ENCODE results near the gene PPARD. TPM values are rescaled to one million over a fixed set of nuclear protein-coding genes. Genes with fewer than 3 reads are reported as not detected.

Gene PPARD
- total and polyA plus RNA-seq, 2 experiments from 2014 or later, result 9.1 to 20.4 TPM

GRCh38 chr6:35365594-35366203 is 23.3 kb downstream of the PPARD start:
- Histone ChIP-seq H3K4me2 (no peak overlapping the region), H3K27me3 (no peaks in the 10 kb centered on the region), H3K36me3 (replicated peaks; ENCODE audit: insufficient read depth, low read depth) (no peaks in the 10 kb centered on the region), H3K4me1 (ENCODE audit: insufficient read depth) (peaks cover 10% of the 10 kb centered on the region), H3K9me3 (ENCODE audit: low read depth) (no peaks in the 10 kb centered on the region), H2AFZ (no peak overlapping the region), H3K9me2 (replicated peaks; ENCODE audit: insufficient read depth) (no peaks in the 10 kb centered on the region), H3K79me2 (peaks cover 59% of the 10 kb centered on the region), H4K20me1 (ENCODE audit: insufficient read depth, poor library complexity, severe bottlenecking) (no peaks in the 10 kb centered on the region), H3K27ac (no peak overlapping the region), H3K4me3 (no peak overlapping the region)
- no peak for DNase-seq (ENCODE audit: low spot score)
- 96% methylated on average over 6 of the region's 6 CpGs for WGBS (ENCODE audit: low lambda C conversion rate, missing lambda C conversion rate)
- TF ChIP-seq EZH2phosphoT487 (IDR thresholded peaks at IDR 0.05; ENCODE audit: low read depth, severe bottlenecking, unreplicated experiment), result no peak
- TF ChIP-seq EZH2 (IDR thresholded peaks at IDR 0.05; ENCODE audit: borderline replicate concordance), result no peak
- TF ChIP-seq, protein P1, sequence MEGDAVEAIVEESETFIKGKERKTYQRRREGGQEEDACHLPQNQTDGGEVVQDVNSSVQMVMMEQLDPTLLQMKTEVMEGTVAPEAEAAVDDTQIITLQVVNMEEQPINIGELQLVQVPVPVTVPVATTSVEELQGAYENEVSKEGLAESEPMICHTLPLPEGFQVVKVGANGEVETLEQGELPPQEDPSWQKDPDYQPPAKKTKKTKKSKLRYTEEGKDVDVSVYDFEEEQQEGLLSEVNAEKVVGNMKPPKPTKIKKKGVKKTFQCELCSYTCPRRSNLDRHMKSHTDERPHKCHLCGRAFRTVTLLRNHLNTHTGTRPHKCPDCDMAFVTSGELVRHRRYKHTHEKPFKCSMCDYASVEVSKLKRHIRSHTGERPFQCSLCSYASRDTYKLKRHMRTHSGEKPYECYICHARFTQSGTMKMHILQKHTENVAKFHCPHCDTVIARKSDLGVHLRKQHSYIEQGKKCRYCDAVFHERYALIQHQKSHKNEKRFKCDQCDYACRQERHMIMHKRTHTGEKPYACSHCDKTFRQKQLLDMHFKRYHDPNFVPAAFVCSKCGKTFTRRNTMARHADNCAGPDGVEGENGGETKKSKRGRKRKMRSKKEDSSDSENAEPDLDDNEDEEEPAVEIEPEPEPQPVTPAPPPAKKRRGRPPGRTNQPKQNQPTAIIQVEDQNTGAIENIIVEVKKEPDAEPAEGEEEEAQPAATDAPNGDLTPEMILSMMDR (IDR thresholded peaks at IDR 0.05; ENCODE audit: poor library complexity), result no peak

GRCh38 chr6:35366204-35366596 is 23.8 kb downstream of the PPARD start:
- H3K4me1 ChIP-seq (ENCODE audit: insufficient read depth), result peaks cover 10% of the 10 kb centered on the region
- no peak overlapping the region for H3K27ac ChIP-seq
- peaks cover 54% of the 10 kb centered on the region for H3K79me2 ChIP-seq
- no peaks in the 10 kb centered on the region for H3K36me3 ChIP-seq (replicated peaks; ENCODE audit: insufficient read depth, low read depth)
- no peak overlapping the region for H3K4me2 ChIP-seq
- H3K4me3 ChIP-seq, result no peak overlapping the region
- no peak overlapping the region for H2AFZ ChIP-seq
- DNase-seq (ENCODE audit: low spot score), result no peak
- TF ChIP-seq EZH2phosphoT487 (IDR thresholded peaks at IDR 0.05; ENCODE audit: low read depth, severe bottlenecking, unreplicated experiment) (no peak), EZH2 (IDR thresholded peaks at IDR 0.05; ENCODE audit: borderline replicate concordance) (no peak)
- TF ChIP-seq, protein P1 (IDR thresholded peaks at IDR 0.05; ENCODE audit: poor library complexity), result no peak
- no peaks in the 10 kb centered on the region for H3K9me2 ChIP-seq (replicated peaks; ENCODE audit: insufficient read depth)
- no peaks in the 10 kb centered on the region for H3K9me3 ChIP-seq (ENCODE audit: low read depth)
- no peaks in the 10 kb centered on the region for H3K27me3 ChIP-seq
- H4K20me1 ChIP-seq (ENCODE audit: insufficient read depth, poor library complexity, severe bottlenecking), result no peaks in the 10 kb centered on the region

DNA sequence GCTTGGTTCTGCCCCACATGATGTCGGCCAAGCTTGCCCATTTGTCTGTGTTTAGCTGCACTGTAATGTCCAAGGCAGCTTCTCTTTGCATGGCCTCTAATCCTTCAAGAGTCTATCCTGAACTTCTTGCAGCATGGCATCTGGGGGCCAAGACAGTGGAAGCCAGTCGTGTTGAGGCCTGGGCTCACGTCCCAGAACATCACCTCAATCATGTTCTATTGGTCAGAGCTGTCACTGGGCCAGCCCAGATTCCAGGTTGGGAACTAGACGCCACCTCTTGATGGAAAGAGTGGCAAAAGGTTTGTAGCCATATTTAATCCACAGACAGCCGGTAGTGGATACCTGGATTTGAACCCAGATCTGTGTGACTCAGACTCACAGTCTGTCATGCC is 25.3 kb downstream of the PPARD start:
- TF ChIP-seq EZH2phosphoT487 (IDR thresholded peaks at IDR 0.05; ENCODE audit: low read depth, severe bottlenecking, unreplicated experiment) (no peak), EZH2 (IDR thresholded peaks at IDR 0.05; ENCODE audit: borderline replicate concordance) (no peak)
- TF ChIP-seq, protein P1 (IDR thresholded peaks at IDR 0.05; ENCODE audit: poor library complexity), result no peak
- 95% methylated on average over 5 of the region's 5 CpGs for WGBS (ENCODE audit: low lambda C conversion rate, missing lambda C conversion rate)
- peaks cover 47% of the 10 kb centered on the region for H3K79me2 ChIP-seq
- H3K4me1 ChIP-seq (ENCODE audit: insufficient read depth), result peaks cover 9% of the 10 kb centered on the region
- H3K4me2 ChIP-seq, result no peak overlapping the region
- H3K36me3 ChIP-seq (replicated peaks; ENCODE audit: insufficient read depth, low read depth), result no peaks in the 10 kb centered on the region
- H3K27ac ChIP-seq, result no peak overlapping the region
- no peaks in the 10 kb centered on the region for H4K20me1 ChIP-seq (ENCODE audit: insufficient read depth, poor library complexity, severe bottlenecking)
- H3K9me2 ChIP-seq (replicated peaks; ENCODE audit: insufficient read depth), result no peaks in the 10 kb centered on the region
- no peaks in the 10 kb centered on the region for H3K27me3 ChIP-seq
- H3K4me3 ChIP-seq, result no peak overlapping the region
- H3K9me3 ChIP-seq (ENCODE audit: low read depth), result no peaks in the 10 kb centered on the region
- H2AFZ ChIP-seq, result no peak overlapping the region
- no peak for DNase-seq (ENCODE audit: low spot score)
